Bronchial epithelial cell (primary cell): ENCODE results near the gene TRPV5. TPM values are rescaled to one million over a fixed set of nuclear protein-coding genes. Genes with fewer than 3 reads are reported as not detected.

Experiments used
- DNase-seq: peaks from one replicate; pipeline ENCODE4 v3.0.0-alpha.2; 2010; ENCODE audit warnings: low read depth
- FAIRE-seq: peaks from 2 replicates; lab custom pipeline; 2011; peaks lifted over from hg19 to GRCh38; lab: Jason Lieb, UNC
- H3K27me3 ChIP-seq: 2 replicates; pipeline ENCODE4 v1.5.1; 2011; ENCODE audit warnings: low read length; ENCODE audit not compliant: control insufficient read depth, insufficient read depth
- H3K36me3 ChIP-seq: 2 replicates; pipeline ENCODE4 v1.5.1; 2011; ENCODE audit warnings: low read length; ENCODE audit not compliant: control insufficient read depth, insufficient read depth
- H3K4me3 ChIP-seq: 2 replicates; pipeline ENCODE4 v1.5.1; 2011; ENCODE audit warnings: mild to moderate bottlenecking, low read depth, low read length, control low read depth
- total RNA-seq: library from RNA; depleted of rRNA; stranded (reverse); fragments of >200 nt; gene quantifications from 2 replicates; pipeline ENCODE4 v1.2.1, GENCODE V29; 2014
- TF ChIP-seq, protein P1 (sequence below): IDR thresholded peaks from 2 replicates; pipeline ENCODE4 v1.5.1; 2011; ENCODE audit warnings: mild to moderate bottlenecking, moderate library complexity, low read length, control low read depth, inconsistent platforms; ENCODE audit not compliant: insufficient read depth, severe bottlenecking

TRPV5 gene
- total RNA-seq, 1 donor from 2014 or later = not detected

- FAIRE-seq = no peak
- peak; percentile 12 for DNase-seq
Observed at GRCh38 chr7:142939226-142939910, 5.8 kb upstream of the TRPV5 start, which contains the start of gene LLCFC1. Gene LLCFC1 (plus strand): TSS chr7:142939484. CDS start chr7:142939622, 138 bp downstream.

GRCh38 chr7:142938611-142939010 lies 5.1 kb upstream of the TRPV5 start:
- TF ChIP-seq, protein P1, sequence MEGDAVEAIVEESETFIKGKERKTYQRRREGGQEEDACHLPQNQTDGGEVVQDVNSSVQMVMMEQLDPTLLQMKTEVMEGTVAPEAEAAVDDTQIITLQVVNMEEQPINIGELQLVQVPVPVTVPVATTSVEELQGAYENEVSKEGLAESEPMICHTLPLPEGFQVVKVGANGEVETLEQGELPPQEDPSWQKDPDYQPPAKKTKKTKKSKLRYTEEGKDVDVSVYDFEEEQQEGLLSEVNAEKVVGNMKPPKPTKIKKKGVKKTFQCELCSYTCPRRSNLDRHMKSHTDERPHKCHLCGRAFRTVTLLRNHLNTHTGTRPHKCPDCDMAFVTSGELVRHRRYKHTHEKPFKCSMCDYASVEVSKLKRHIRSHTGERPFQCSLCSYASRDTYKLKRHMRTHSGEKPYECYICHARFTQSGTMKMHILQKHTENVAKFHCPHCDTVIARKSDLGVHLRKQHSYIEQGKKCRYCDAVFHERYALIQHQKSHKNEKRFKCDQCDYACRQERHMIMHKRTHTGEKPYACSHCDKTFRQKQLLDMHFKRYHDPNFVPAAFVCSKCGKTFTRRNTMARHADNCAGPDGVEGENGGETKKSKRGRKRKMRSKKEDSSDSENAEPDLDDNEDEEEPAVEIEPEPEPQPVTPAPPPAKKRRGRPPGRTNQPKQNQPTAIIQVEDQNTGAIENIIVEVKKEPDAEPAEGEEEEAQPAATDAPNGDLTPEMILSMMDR = no peak
- FAIRE-seq (no peak), DNase-seq (no peak)
- no peaks in the 10 kb centered on the region for H3K36me3 ChIP-seq
- H3K27me3 ChIP-seq = no peaks in the 10 kb centered on the region
- no peak overlapping the region for H3K4me3 ChIP-seq

More at GRCh38 chr7:142939226-142939910, 5.8 kb upstream of the TRPV5 start, which contains the start of gene LLCFC1:
- TF ChIP-seq, protein P1 = peak; percentile 45
- H3K4me3 ChIP-seq = no peak within 1 kb of the TSS
- H3K36me3 ChIP-seq = no peaks in the 10 kb centered on the region
- no peaks in the 10 kb centered on the region for H3K27me3 ChIP-seq

DNA sequence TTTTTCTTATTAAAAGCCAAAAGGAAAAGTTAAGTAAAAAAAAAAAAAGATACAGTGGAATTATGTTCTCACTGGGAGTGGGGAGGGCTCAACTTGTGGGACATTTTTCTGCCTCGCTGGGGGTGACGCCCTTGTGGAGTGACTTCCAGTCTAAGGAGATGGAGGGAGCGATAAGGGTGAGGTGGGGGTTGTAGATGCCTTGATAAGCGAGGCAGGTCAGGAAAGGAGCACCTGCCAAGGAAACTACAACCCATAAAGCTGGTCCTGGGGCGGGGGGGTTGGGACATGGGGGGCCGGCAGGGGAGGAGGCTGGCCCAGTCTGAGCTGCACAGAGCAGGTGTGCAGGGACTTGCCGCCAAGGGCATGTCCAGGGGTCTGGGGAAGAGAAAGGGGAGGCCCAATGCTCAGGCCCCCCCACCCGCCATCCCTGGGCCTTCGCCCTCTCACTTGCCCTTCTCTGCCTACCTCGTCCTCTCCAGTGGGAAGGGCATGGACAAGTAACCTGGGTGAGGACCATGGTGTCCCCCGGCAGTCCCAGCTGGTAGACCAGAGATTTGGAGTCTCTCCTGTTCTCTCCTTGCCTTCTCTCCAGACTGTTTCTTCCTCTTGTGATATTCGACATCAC lies 2.5 kb upstream of the TRPV5 start:
- H3K36me3 ChIP-seq = no peaks in the 10 kb centered on the region
- no peak overlapping the region for H3K4me3 ChIP-seq
- H3K27me3 ChIP-seq = peaks cover 2% of the 10 kb centered on the region
- FAIRE-seq (no peak), DNase-seq (no peak)
- TF ChIP-seq, protein P1 = no peak

DNA sequence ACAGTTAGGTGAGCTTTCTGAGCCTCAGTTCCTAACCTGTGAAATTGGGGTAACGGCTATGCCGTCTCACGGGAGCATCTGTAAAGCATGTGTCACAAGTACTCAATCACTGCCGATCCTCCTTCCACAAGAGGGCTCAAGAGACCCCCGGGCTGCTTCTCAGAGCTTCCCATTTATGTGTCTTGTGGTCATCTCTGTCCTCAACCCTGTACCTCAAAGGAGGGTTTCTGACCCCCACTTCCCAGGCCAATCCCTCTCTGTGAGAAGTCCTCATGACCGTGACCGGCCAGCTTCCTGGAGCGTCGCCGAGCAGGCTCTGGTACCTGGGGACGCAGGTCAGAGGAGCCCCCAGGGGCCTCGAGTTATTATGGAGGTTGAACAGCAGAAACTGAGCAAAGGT lies 510 bp upstream of the TRPV5 start:
- FAIRE-seq = no peak
- DNase-seq = no peak
- H3K27me3 ChIP-seq = peaks cover 2% of the 10 kb centered on the region
- TF ChIP-seq, protein P1 = no peak
- H3K4me3 ChIP-seq = no peak overlapping the region
- H3K36me3 ChIP-seq = no peaks in the 10 kb centered on the region

- H3K36me3 ChIP-seq = no peaks in the 10 kb centered on the region
- TF ChIP-seq, protein P1 = no peak
- H3K27me3 ChIP-seq = peaks cover 2% of the 10 kb centered on the region
- H3K4me3 ChIP-seq = no peak overlapping the region
- FAIRE-seq = no peak
- no peak for DNase-seq
Observed at GRCh38 chr7:142933092-142933475, 462 bp downstream of the TRPV5 start.
